BJ (cell line): ENCODE data around the gene RAP2A. TPM values are rescaled to one million over a fixed set of nuclear protein-coding genes. Genes with fewer than 3 reads are reported as not detected.
A peak's percentile ranks its signal among the peaks of the same experiment; 100 is the strongest.

Source experiments
- CTCF ChIA-PET: fragments of 350-600 bp; formaldehyde crosslinking; extraction: SDS; loops from one replicate; lab custom pipeline; 2021; ENCODE audit warnings: antibody characterized with exemption, inconsistent platforms; lab: Yijun Ruan, JAX
- POLR2A ChIA-PET: fragments of 300-600 bp; sonication (Branson Sonifier 250); formaldehyde crosslinking; extraction: SDS; loops from one replicate; lab custom pipeline; 2021; ENCODE audit warnings: antibody characterized with exemption; lab: Charles Lee
- DNase-seq: peaks from one replicate; pipeline ENCODE4 v3.0.0-alpha.2; 2011; ENCODE audit warnings: low read depth
- H3K27me3 ChIP-seq: 2 replicates; pipeline ENCODE4 v1.6.0; 2011; ENCODE audit warnings: low read length; ENCODE audit not compliant: control insufficient read depth, insufficient read depth
- H3K36me3 ChIP-seq: 2 replicates; pipeline ENCODE4 v1.5.1; 2011; ENCODE audit warnings: low read length; ENCODE audit not compliant: control insufficient read depth, insufficient read depth
- H3K4me3 ChIP-seq: 2 replicates; pipeline ENCODE4 v1.5.1; 2011; ENCODE audit warnings: low read depth, mild to moderate bottlenecking, control low read depth, low read length
- CTCF ChIP-seq: IDR thresholded peaks from 2 replicates; pipeline ENCODE4 v1.5.1; 2011; ENCODE audit warnings: low read depth, mild to moderate bottlenecking, control low read depth, inconsistent platforms, low read length, moderate library complexity; ENCODE audit not compliant: insufficient read depth
- polyA minus RNA-seq: library from RNA; depleted of rRNA, polyadenylated mRNA; stranded (reverse); fragments of >200 nt; gene quantifications from 2 replicates; pipeline ENCODE4 v1.2.3, GENCODE V29; 2011; rRNA and poly(A)+ RNA removed
- polyA plus RNA-seq: library from polyadenylated mRNA; depleted of rRNA; stranded (reverse); fragments of >200 nt; gene quantifications from 2 replicates; pipeline ENCODE4 v1.2.3, GENCODE V29; 2011; rRNA removed

RAP2A gene
- polyA plus RNA-seq, result 8.3 and 10.9 TPM in 2 replicates
- polyA minus RNA-seq, result 24.0 and 26.8 TPM in 2 replicates

- peak; percentile 50 for DNase-seq
- Histone ChIP-seq H3K27me3 (no peaks in the 10 kb centered on the region), H3K4me3 (peak within 1 kb of the TSS; percentile 76), H3K36me3 (no peaks in the 10 kb centered on the region)
- no peak for TF ChIP-seq CTCF
- POLR2A ChIA-PET, result interaction anchor here (0.6 kb wide), 2 partner anchors 30 to 1115 kb away, joined by 3 read pairs; no protein-coding TSS in a partner anchor
- CTCF ChIA-PET, result interaction anchor here (0.7 to 1.1 kb wide), 3 partner anchors 74 to 225 kb away, joined by 3 read pairs; no protein-coding TSS in a partner anchor
Observed at GRCh38 chr13:97433727-97434396, at the start of gene RAP2A. TSS of gene RAP2A (plus strand) at chr13:97434169. CDS start at chr13:97434471, 302 bp downstream.

GRCh38 chr13:97384371-97384770, 49.6 kb upstream of the RAP2A start:
- peaks cover 8% of the 10 kb centered on the region for H3K36me3 ChIP-seq
- no peak for TF ChIP-seq CTCF
- CTCF ChIA-PET, result no interaction called here
- POLR2A ChIA-PET, result no interaction called here
- no peak for DNase-seq
- H3K4me3 ChIP-seq, result no peak overlapping the region
- no peaks in the 10 kb centered on the region for H3K27me3 ChIP-seq

- POLR2A ChIA-PET, result no interaction called here
- H3K4me3 ChIP-seq, result no peak overlapping the region
- CTCF ChIA-PET, result interaction anchor here (1.1 kb wide), 1 partner anchor 25 kb away, joined by 4 read pairs; no protein-coding TSS in a partner anchor
- no peak for TF ChIP-seq CTCF
- peaks cover 8% of the 10 kb centered on the region for H3K36me3 ChIP-seq
- DNase-seq, result no peak
- no peaks in the 10 kb centered on the region for H3K27me3 ChIP-seq
Observed at GRCh38 chr13:97385146-97385545, 48.8 kb upstream of the RAP2A start.

GRCh38 chr13:97385854-97386253, 48.1 kb upstream of the RAP2A start:
- CTCF ChIA-PET, result interaction anchor here (1.1 kb wide), 1 partner anchor 26 kb away, joined by 4 read pairs; no protein-coding TSS in a partner anchor

More at GRCh38 chr13:97385854-97386253, 48.1 kb upstream of the RAP2A start:
- Histone ChIP-seq H3K27me3 (no peaks in the 10 kb centered on the region), H3K4me3 (no peak overlapping the region), H3K36me3 (peaks cover 6% of the 10 kb centered on the region)
- DNase-seq, result no peak
- POLR2A ChIA-PET, result no interaction called here
- no peak for TF ChIP-seq CTCF
